GM21528 (cell line): ENCODE data around the gene HBG1.
"Not testable (repeated sequence)": the region's sequence is repeated elsewhere in the genome, so short reads cannot be mapped to it uniquely, and the experiment has no call there.

ENCODE experiments used
- ATAC-seq: cut with Tn5 transposase; IDR thresholded peaks from one replicate; pipeline ENCODE4 v1.9.1; 2021; ENCODE audit warnings: mild to moderate bottlenecking, moderate library complexity; ENCODE audit not compliant: unreplicated experiment, low FRiP score

Gene HBG1

GRCh38 chr11:5250543-5251204 lies 1.0 kb upstream of the HBG1 start:
- ATAC-seq = no peak

DNA sequence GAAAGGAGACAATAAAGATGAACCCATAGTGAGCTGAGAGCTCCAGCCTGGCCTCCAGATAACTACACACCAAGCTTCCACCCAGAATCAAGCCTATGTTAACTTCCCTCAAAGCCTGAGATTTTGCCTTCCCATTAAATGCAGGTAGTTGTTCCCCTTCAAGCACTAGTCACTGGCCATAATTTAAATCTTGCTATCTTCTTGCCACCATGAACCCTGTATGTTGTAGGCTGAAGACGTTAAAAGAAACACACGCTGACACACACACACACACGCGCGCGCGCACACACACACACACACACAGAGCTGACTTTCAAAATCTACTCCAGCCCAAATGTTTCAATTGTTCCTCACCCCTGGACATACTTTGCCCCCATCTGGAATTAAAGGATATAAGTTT lies 1.2 kb downstream of the HBG1 start:
- not testable (repeated sequence) for ATAC-seq

GRCh38 chr11:5247472-5248192 lies 2.0 kb downstream of the HBG1 start:
- no peak for ATAC-seq

DNA sequence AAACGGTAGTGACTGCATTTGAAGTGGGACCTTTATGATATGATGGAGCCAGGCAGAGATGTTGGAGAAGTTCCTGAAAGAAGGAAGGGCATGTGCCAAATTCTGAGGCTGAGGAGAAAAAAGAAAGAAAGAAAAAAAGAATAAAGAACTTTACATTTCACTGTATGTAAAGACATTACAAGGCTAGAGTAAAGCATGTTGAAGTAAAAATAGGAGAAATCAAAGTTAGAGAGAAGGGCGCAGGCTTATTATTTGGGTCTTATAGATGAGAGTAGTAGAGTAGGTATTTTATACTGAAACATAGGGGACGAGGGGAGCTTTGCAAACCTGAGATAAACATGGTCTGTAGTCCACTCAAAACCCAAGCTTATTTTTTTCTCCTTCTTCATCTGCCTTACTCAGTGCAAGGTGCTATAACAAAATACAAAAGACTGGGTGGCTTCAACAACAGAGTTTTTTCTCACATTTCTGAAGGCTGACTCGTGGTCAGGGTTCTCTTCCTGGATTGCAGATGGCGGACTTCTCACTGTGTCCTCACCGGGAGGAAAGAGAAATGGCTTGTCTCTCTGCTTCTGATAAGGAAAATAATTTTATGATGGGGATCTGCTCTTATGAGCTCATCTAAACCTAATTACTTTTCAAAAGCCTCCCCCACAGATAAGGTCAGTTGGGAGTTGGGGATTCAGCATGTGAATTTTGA lies 2.7 kb downstream of the HBG1 start:
- no peak for ATAC-seq

DNA sequence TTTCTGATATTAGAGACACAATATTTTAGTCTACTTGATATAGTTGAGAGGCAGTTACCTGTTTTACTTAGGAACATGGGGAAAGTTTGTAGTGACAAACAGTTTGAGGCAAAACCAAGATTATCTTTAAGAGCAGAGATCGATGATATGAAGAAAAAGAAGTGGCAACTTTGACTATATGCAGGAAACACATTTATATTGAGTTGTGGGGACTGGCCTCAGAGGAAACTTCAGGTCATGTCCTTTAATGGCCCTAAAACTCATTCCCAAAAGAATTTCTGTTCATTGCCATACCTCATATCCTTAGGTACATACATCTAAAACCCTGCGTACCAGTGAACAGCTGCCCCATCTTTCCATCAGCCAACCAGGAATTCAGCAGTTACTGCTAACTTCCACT lies 4.5 kb downstream of the HBG1 start:
- no peak for ATAC-seq

GRCh38 chr11:5243816-5244180 lies 5.9 kb downstream of the HBG1 start:
- no peak for ATAC-seq

GRCh38 chr11:5242933-5243815 lies 6.5 kb downstream of the HBG1 start:
- no peak for ATAC-seq

- no peak for ATAC-seq
These were observed 7.4 kb downstream of the HBG1 start for GRCh38 chr11:5242208-5242607.

DNA sequence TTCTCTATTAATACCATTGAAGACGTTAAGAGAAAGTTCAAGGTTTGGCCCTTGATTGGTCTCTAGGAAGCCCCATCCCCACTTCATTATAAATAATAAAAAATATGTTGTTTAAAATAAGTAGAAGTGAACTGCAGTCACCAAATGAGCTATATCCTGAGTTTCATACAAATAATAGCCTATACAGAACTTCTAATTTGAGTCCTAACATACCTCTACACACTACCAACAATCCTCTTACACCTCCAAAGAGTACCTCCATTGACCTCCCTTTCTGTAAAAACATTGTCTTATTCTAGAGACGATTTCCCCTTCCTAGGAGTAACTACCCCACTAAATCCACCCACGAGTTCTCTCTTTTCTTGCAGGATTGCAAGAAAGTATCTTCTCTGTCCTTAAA lies 8.2 kb downstream of the HBG1 start:
- ATAC-seq = no peak

GRCh38 chr11:5240458-5240857 lies 9.2 kb downstream of the HBG1 start:
- ATAC-seq = no peak

DNA sequence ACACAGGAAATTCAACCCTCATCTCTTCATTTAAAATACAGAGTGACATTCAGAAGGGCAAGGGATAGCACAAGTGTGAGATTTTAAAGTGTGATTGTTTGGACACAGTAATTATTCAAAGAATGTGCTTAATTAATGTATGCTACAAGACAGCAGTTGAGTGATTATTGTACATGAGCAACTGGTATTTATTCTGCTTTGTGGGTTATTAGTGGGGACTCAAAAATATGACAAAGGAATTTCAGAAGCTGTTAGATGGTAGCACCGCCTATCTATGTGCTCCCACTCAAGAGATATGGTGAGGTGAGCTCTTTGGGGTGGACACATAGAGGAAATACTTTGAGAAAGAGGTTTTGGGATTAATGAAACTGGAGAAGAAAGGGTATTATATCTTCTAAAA lies 9.6 kb downstream of the HBG1 start:
- no peak for ATAC-seq

DNA sequence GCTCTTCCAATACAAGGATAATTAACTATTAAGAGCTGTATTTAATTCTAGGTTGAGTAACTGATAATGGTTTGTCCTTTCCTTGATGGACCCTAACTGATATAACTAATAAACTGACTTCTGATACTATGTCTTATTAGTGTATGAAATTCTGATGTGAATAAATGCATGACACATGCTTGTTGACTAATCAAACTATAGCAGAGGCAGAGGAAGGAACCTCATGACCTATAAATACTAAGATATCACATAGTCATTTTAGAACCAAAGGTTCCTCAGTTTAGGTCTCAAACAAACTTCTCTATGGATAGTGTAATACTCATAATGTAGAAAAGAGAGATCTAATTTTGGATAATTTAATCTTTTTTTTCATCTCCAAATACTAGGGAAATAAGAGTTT lies 10.6 kb downstream of the HBG1 start:
- no peak for ATAC-seq

DNA sequence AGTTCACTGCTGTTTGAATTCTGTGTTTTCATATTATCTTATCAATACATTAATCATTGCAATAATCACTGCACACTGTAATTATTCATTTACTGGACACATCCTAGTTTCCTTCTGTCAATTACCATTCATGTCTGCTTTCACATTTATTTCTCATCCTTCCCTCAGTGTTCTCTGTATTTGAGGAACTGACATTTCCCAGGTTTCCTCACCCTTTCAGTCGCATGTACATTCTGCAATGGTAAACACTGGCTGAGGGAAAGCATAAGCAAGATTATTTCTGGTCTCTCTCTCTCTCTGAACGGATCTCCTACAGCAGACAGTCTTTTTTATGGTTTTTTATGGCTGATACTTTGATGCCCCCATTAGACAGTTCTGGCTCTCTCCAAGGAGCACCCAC lies 11.2 kb downstream of the HBG1 start:
- ATAC-seq = no peak

DNA sequence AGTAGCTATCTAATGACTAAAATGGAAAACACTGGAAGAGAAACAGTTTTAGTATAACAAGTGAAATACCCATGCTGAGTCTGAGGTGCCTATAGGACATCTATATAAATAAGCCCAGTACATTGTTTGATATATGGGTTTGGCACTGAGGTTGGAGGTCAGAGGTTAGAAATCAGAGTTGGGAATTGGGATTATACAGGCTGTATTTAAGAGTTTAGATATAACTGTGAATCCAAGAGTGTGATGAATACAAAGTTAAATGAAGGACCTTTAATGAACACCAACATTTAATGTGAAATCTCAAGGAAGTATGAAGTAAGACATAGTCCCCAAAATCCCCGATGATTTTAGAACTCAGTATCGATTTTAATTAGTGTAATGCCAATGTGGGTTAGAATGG lies 12.2 kb downstream of the HBG1 start:
- ATAC-seq = no peak

DNA sequence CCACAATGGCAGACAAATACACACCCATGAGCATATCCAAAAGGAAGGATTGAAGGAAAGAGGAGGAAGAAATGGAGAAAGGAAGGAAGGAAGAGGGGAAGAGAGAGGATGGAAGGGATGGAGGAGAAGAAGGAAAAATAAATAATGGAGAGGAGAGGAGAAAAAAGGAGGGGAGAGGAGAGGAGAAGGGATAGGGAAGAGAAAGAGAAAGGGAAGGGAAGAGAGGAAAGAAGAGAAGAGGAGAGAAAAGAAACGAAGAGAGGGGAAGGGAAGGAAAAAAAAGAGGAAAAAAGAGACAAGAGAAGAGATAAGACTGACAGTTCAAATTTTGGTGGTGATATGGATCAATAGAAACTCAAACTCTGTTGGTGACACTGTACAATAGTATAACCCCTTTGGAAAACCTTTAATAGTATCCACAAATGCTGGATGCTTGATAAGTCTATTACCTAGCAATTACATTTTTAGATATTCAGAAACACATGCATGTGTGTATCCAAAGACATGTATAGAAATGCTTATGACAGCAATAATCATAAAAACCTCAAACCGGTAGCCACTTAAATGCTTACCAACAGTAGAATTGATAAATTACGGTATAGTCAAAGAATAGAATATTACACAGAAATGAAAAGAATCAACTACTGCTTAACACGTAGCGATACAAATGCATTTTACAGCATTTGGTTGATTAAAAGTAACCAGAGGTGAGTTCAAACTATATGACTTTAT lies 14.1 kb downstream of the HBG1 start:
- ATAC-seq = no peak

- peak; percentile 76 for ATAC-seq
These were observed 15.2 kb downstream of the HBG1 start, which contains the start of gene HBD for GRCh38 chr11:5234381-5234834. Gene HBD, minus strand, starts transcription at chr11:5234483. Its CDS starts 50 bp downstream, at chr11:5234433.

- no peak for ATAC-seq
These were observed 16.4 kb downstream of the HBG1 start for GRCh38 chr11:5233307-5233706.

DNA sequence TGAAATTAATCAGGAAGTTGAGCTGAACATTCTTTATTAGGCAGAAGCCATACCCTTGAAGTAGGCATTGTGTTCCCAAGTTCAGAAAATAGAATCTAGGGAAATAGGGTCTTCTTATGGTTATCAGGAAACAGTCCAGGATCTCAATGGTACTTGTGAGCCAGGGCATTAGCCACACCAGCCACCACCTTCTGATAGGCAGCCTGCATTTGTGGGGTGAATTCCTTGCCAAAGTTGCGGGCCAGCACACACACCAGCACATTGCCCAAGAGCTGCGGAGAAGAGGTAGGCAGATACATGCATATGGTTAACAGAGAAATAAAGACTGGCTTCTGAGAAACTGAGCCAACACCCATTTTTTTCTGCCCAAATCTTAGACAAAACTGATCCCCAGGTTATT lies 16.8 kb downstream of the HBG1 start:
- ATAC-seq = no peak

- ATAC-seq = no peak
These were observed 17.5 kb downstream of the HBG1 start for GRCh38 chr11:5232176-5232575.

- ATAC-seq = no peak
These were observed 18.5 kb downstream of the HBG1 start for GRCh38 chr11:5231111-5231510.
